ENCODE data around the gene SYNRG.

SYNRG gene

GRCh38 chr17:37592291-37592690 is 16.9 kb downstream of the SYNRG start:
- DNase-seq = no peak

- no peak for DNase-seq
Measured at GRCh38 chr17:37585066-37585465, 24.2 kb downstream of the SYNRG start.

- no peak for DNase-seq
Measured at GRCh38 chr17:37576281-37576680, 32.9 kb downstream of the SYNRG start.

- DNase-seq = no peak
Measured at GRCh38 chr17:37574427-37574826, 34.8 kb downstream of the SYNRG start.

GRCh38 chr17:37571674-37572073 is 37.5 kb downstream of the SYNRG start:
- no peak for DNase-seq

- DNase-seq = no peak
Measured at GRCh38 chr17:37570527-37571093, 38.6 kb downstream of the SYNRG start.

- no peak for DNase-seq
Measured at GRCh38 chr17:37568350-37569053, 40.7 kb downstream of the SYNRG start.

GRCh38 chr17:37567538-37567937 is 41.7 kb downstream of the SYNRG start:
- no peak for DNase-seq

GRCh38 chr17:37567137-37567536 is 42.1 kb downstream of the SYNRG start:
- DNase-seq = no peak

GRCh38 chr17:37564252-37564651 is 45.0 kb downstream of the SYNRG start:
- DNase-seq = no peak

GRCh38 chr17:37562016-37562745 is 47.0 kb downstream of the SYNRG start:
- no peak for DNase-seq

- no peak for DNase-seq
Measured at GRCh38 chr17:37558299-37558698, 50.9 kb downstream of the SYNRG start.

GRCh38 chr17:37557482-37557881 is 51.7 kb downstream of the SYNRG start:
- DNase-seq = no peak

GRCh38 chr17:37555386-37555785 is 53.8 kb downstream of the SYNRG start:
- DNase-seq = no peak

- no peak for DNase-seq
Measured at GRCh38 chr17:37553401-37553966, 55.7 kb downstream of the SYNRG start.

GRCh38 chr17:37551788-37552187 is 57.4 kb downstream of the SYNRG start:
- no peak for DNase-seq

GRCh38 chr17:37547986-37548385 is 61.2 kb downstream of the SYNRG start:
- DNase-seq = no peak

GRCh38 chr17:37546302-37546701 is 62.9 kb downstream of the SYNRG start:
- no peak for DNase-seq

- no peak for DNase-seq
Measured at GRCh38 chr17:37545486-37545885, 63.7 kb downstream of the SYNRG start.

GRCh38 chr17:37543637-37544052 is 65.6 kb downstream of the SYNRG start:
- no peak for DNase-seq

- no peak for DNase-seq
Measured at GRCh38 chr17:37541880-37542660, 67.1 kb downstream of the SYNRG start.

GRCh38 chr17:37538981-37539659 is 70.1 kb downstream of the SYNRG start:
- DNase-seq = no peak

All from activated CD8-positive, alpha-beta memory T cell treated with anti-CD3 and anti-CD28 coated beads, Interleukin-2, amount 50 U/mL, for 48 hours (primary cell).